Activated B cell treated with CpG ODN at 0.5 μM for 24 hours (primary cell): ENCODE data around the gene TP63. TPM values are rescaled to one million over a fixed set of nuclear protein-coding genes. Genes with fewer than 3 reads are reported as not detected.

Source experiments
- ATAC-seq: fragments of 200-7000 bp; cut with Tn5 transposase; one replicate; pipeline ENCODE4 v1.10.0; 2021; ENCODE audit warnings: low read depth, mild to moderate bottlenecking, moderate library complexity
- CTCF ChIA-PET: fragments of 350-600 bp; sonication (Branson Sonifier 250); formaldehyde crosslinking; loops from one replicate; lab custom pipeline; 2021; ENCODE audit warnings: antibody characterized with exemption; lab: Charles Lee
- POLR2A ChIA-PET: fragments of 350-600 bp; sonication (Branson Sonifier 250); formaldehyde crosslinking; loops from one replicate; lab custom pipeline; 2021; ENCODE audit warnings: antibody characterized with exemption; lab: Charles Lee
- DNase-seq: peaks from one replicate; pipeline ENCODE4 v3.0.0; 2022
- H3K27ac Mint-ChIP-seq: one replicate; pipeline ENCODE4 v1.8.0; 2020; ENCODE audit warnings: mixed read lengths
- H3K27me3 Mint-ChIP-seq: one replicate; pipeline ENCODE4 v1.8.0; 2021; ENCODE audit warnings: mixed read lengths
- H3K36me3 Mint-ChIP-seq: one replicate; pipeline ENCODE4 v1.8.0; 2021; ENCODE audit warnings: low read depth, mixed read lengths
- H3K4me1 Mint-ChIP-seq: one replicate; pipeline ENCODE4 v1.8.0; 2021; ENCODE audit warnings: mixed read lengths
- H3K4me3 Mint-ChIP-seq: one replicate; pipeline ENCODE4 v1.8.0; 2020; ENCODE audit warnings: mild to moderate bottlenecking, mixed read lengths
- H3K9me3 Mint-ChIP-seq: one replicate; pipeline ENCODE4 v1.8.0; 2020; ENCODE audit warnings: mixed read lengths
- intact Hi-C: fragments of 100-400 bp; cut with micrococcal nuclease; formaldehyde crosslinking; loops from one replicate; pipeline ENCODE4 v1.15.1; 2024
- total RNA-seq: library from RNA; stranded (reverse); gene quantifications from 2 replicates; pipeline ENCODE4 v1.2.3, GENCODE V29; 2022
- TF ChIP-seq, protein P1 (sequence below): fragments of 200-600 bp; IDR thresholded peaks from one replicate; pipeline ENCODE4 v1.8.0; 2022; ENCODE audit warnings: antibody characterized with exemption, mild to moderate bottlenecking

Gene TP63
- total RNA-seq, 1 donor from 2014 or later, result 3.9 TPM

DNA sequence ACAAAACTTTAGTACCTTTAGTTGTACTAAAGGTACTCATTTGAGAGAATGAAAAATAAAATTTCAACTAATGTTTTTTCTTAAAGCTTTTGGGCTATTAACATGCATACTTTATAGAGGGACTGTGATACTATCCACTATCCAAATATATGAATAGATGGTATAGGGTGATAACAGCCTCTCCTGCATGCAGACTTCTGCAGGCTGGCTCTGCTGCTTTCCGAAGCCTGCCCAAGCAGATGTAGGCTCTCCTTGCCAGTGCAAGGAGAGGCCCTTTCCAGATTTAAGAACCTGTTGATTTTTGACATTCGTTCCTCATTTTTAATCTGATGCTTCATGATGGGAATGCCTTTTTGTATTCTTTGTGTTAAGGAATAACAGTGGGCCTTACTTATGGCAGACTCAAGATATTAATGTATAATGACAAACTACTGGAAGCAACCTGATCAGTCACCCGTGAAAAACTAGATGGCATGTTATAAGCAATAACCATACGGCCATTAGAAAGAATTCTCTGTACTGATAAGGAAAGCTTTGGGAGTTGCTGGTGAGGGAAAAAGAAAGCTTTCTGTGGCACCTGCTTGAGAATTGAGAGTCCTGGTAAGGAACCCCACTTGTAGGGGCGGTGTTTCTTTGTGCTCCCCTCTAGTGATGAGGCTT is 181.7 kb downstream of the TP63 start:
- POLR2A ChIA-PET, result no interaction called here
- Mint-ChIP-seq H3K9me3 (no peaks in the 10 kb centered on the region), H3K36me3 (no peaks in the 10 kb centered on the region), H3K4me3 (no peak overlapping the region), H3K27ac (no peak overlapping the region), H3K27me3 (no peaks in the 10 kb centered on the region), H3K4me1 (no peaks in the 10 kb centered on the region)
- DNase-seq, result no peak
- CTCF ChIA-PET, result no interaction called here
- intact Hi-C loops, result no loop called here
- ATAC-seq, result no peak
- TF ChIP-seq, protein P1, sequence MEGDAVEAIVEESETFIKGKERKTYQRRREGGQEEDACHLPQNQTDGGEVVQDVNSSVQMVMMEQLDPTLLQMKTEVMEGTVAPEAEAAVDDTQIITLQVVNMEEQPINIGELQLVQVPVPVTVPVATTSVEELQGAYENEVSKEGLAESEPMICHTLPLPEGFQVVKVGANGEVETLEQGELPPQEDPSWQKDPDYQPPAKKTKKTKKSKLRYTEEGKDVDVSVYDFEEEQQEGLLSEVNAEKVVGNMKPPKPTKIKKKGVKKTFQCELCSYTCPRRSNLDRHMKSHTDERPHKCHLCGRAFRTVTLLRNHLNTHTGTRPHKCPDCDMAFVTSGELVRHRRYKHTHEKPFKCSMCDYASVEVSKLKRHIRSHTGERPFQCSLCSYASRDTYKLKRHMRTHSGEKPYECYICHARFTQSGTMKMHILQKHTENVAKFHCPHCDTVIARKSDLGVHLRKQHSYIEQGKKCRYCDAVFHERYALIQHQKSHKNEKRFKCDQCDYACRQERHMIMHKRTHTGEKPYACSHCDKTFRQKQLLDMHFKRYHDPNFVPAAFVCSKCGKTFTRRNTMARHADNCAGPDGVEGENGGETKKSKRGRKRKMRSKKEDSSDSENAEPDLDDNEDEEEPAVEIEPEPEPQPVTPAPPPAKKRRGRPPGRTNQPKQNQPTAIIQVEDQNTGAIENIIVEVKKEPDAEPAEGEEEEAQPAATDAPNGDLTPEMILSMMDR, result no peak

DNA sequence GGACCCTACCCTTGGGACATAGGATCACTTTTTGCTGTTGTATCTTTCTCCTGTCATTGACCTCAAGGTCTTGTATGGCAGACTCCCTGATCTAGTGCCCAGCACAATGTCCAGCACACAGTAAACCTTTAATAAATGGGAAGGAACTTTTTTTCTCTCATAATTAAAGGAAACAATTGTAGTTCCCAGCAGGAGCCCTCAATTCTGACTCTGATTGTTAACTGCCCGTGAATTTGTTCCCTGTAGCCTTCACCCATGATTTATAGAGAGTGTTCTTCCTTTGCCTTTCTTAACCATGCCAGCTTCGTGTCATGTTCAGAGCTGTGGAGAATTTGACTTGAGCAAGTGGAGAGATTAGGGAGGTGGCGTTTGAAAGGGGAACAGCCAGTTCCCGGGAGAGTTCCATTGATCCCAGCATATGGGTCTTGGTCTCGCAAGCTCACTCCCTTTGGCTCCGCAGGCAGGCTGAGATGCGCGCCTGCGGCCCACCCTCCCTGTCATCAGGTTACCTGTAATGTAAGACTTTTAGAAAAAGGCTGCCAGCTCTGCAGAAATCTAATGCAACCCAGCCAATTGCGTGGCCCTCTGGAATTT is 182.6 kb downstream of the TP63 start:
- intact Hi-C loops, result no loop called here
- no peak overlapping the region for H3K4me3 Mint-ChIP-seq
- ChIA-PET POLR2A (no interaction called here), CTCF (no interaction called here)
- no peak for DNase-seq
- no peak for ATAC-seq
- no peaks in the 10 kb centered on the region for H3K36me3 Mint-ChIP-seq
- H3K9me3 Mint-ChIP-seq, result no peaks in the 10 kb centered on the region
- H3K4me1 Mint-ChIP-seq, result no peaks in the 10 kb centered on the region
- TF ChIP-seq, protein P1, result no peak
- no peaks in the 10 kb centered on the region for H3K27me3 Mint-ChIP-seq
- no peak overlapping the region for H3K27ac Mint-ChIP-seq

DNA sequence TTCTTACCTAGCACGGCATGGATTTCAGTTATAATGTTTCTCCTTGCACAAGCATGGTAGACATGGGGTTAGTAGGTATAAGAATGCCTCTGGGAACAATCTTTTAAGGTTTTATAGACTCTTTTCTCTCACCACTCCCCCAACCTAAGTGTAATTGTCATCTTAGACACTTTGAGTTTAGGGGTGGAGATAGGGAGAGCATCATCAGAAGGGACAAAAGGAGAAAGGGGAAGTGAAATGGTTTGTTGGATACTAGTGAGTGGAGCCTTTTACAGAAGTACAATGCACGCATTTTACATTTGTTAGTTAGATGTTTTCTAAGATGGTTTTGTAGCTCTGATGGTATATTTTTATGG is 189.2 kb downstream of the TP63 start:
- intact Hi-C loops, result loop anchor here (5.0 kb wide), 1 partner anchor 248 kb away; no protein-coding TSS in a partner anchor
- no peak for DNase-seq
- CTCF ChIA-PET, result no interaction called here
- H3K4me3 Mint-ChIP-seq, result no peak overlapping the region
- no peaks in the 10 kb centered on the region for H3K27me3 Mint-ChIP-seq
- H3K36me3 Mint-ChIP-seq, result no peaks in the 10 kb centered on the region
- ATAC-seq, result no peak
- POLR2A ChIA-PET, result no interaction called here
- no peaks in the 10 kb centered on the region for H3K9me3 Mint-ChIP-seq
- TF ChIP-seq, protein P1, result no peak
- no peak overlapping the region for H3K27ac Mint-ChIP-seq
- no peaks in the 10 kb centered on the region for H3K4me1 Mint-ChIP-seq

DNA sequence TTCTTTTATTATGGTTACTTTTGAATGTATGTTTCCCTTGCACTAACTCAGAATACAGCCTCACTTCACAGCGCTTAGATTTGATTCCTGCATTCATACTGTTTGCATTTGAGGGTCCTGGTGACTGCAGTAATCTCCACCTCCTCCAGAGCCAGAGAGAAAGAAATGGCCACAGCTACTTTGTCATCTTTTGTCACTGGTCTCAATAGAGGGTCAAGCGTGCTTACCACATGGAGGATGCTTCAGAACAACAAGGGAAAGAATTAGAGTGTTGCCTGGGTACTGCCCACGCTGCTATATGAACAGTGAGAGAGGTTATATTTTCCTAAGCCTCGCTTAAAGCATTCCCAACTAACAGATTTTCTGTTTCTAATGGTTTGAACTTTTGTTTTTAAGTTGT is 190.1 kb downstream of the TP63 start:
- Mint-ChIP-seq H3K27ac (no peak overlapping the region), H3K4me3 (no peak overlapping the region), H3K36me3 (no peaks in the 10 kb centered on the region), H3K9me3 (no peaks in the 10 kb centered on the region), H3K4me1 (no peaks in the 10 kb centered on the region), H3K27me3 (no peaks in the 10 kb centered on the region)
- ChIA-PET CTCF (no interaction called here), POLR2A (no interaction called here)
- intact Hi-C loops, result loop anchor here (5.0 kb wide), 1 partner anchor 249 kb away; no protein-coding TSS in a partner anchor
- DNase-seq, result no peak
- no peak for ATAC-seq
- TF ChIP-seq, protein P1, result no peak

DNA sequence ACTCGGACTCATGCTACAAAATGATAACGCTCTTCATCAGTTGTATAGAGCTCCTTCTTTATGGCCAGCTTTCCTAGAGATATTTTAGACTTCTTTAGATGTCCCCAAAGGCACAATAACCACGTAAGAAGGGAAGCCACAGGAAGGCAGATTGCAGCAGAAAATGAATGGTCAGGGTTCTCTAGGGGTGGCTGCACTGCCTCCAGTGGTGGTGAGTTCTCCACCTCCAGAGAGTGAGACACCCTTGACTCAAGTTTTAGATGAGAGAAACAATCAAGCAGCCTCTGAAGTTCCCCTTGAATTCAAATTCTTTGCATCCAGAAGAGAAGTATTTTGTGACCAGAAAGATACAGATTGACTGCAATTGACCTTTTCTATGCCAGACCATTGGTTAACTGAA is 191.5 kb downstream of the TP63 start:
- CTCF ChIA-PET, result no interaction called here
- no peaks in the 10 kb centered on the region for H3K36me3 Mint-ChIP-seq
- POLR2A ChIA-PET, result no interaction called here
- intact Hi-C loops, result loop anchor here (5.0 kb wide), 1 partner anchor 250 kb away; no protein-coding TSS in a partner anchor
- H3K4me3 Mint-ChIP-seq, result no peak overlapping the region
- ATAC-seq (no peak), DNase-seq (no peak)
- TF ChIP-seq, protein P1, result no peak
- no peaks in the 10 kb centered on the region for H3K9me3 Mint-ChIP-seq
- H3K4me1 Mint-ChIP-seq, result no peaks in the 10 kb centered on the region
- H3K27ac Mint-ChIP-seq, result no peak overlapping the region
- H3K27me3 Mint-ChIP-seq, result no peaks in the 10 kb centered on the region
